HCT116 (cell line): ENCODE data around the gene CHFR. TPM values are rescaled to one million over a fixed set of nuclear protein-coding genes. Genes with fewer than 3 reads are reported as not detected.

Source experiments
- ATAC-seq: fragments of 200-7000 bp; cut with Tn5 transposase; 2 replicates; pipeline ENCODE4 v1.9.1; 2020; ENCODE audit warnings: mild to moderate bottlenecking, moderate library complexity
- BruUV-seq: library from RNA; stranded (reverse); fragments of 400-500 nt; replicated peaks from 2 replicates; lab custom pipeline; 2021; lab: Mats Ljungman, UMichigan
- CTCF ChIA-PET: fragments of 300-600 bp; sonication (Branson Sonifier 250); formaldehyde crosslinking; loops from one replicate; lab custom pipeline; 2021; ENCODE audit warnings: antibody characterized with exemption; lab: Charles Lee
- POLR2A ChIA-PET: fragments of 300-600, 350-600 bp; sonication (Branson Sonifier 250); formaldehyde crosslinking; loops from one replicate; lab custom pipeline; 2021; ENCODE audit warnings: antibody characterized with exemption; lab: Charles Lee
- RAD21 ChIA-PET, 2 experiments: fragments of 300-600 bp; sonication (Branson Sonifier 250); formaldehyde crosslinking; loops; one replicate each; lab custom pipeline; 2023; ENCODE audit warnings: low total read pairs in 2 of 2; ENCODE audit not compliant: uncharacterized antibody in 2 of 2, unreplicated experiment in 2 of 2, low non-redundant PET in 1 of 2; lab: Charles Lee
- DNase-seq: peaks from one replicate; pipeline ENCODE4 v3.0.0-alpha.2; 2010; ENCODE audit warnings: low read depth, low spot score
- H2AFZ ChIP-seq: fragments of 200-600 bp; shearing (Covaris generic), sonication (generic); 2 replicates; pipeline ENCODE4 v1.6.1; 2017; ENCODE audit warnings: low read depth, mixed run types, mixed read lengths, antibody characterized with exemption, low read length; ENCODE audit not compliant: poor library complexity, severe bottlenecking
- H3K27ac ChIP-seq: 2 replicates; pipeline ENCODE4 v1.5.1; 2012; ENCODE audit warnings: low read depth, low read length
- H3K27me3 ChIP-seq: fragments of 200-600 bp; sonication (generic); 2 replicates; pipeline ENCODE4 v1.6.1; 2016; ENCODE audit warnings: mixed run types, low read length, mixed read lengths; ENCODE audit not compliant: insufficient read depth
- H3K36me3 ChIP-seq, 2 experiments: fragments of 200-500 bp in 1 of 2; fragments of 200-600 bp in 1 of 2; sonication (Bioruptor generic) in 1 of 2; sonication (generic) in 1 of 2; 2 replicates each; pipeline versions ENCODE4 v1.5.1 to v1.6.1; 2014 to 2016; ENCODE audit warnings: low read length in 2 of 2, inconsistent platforms in 1 of 2, mixed read lengths in 1 of 2, mixed run types in 1 of 2; ENCODE audit not compliant: insufficient read depth in 2 of 2, control insufficient read depth in 1 of 2
- H3K4me1 ChIP-seq, 2 experiments: fragments of 200-600 bp in 1 of 2; sonication (generic) in 1 of 2; 2 replicates each; pipeline versions ENCODE4 v1.5.1 to v1.6.1; 2012 to 2017; ENCODE audit warnings: low read length in 2 of 2, inconsistent platforms in 1 of 2, mild to moderate bottlenecking in 1 of 2, mixed read lengths in 1 of 2, mixed run types in 1 of 2, moderate library complexity in 1 of 2; ENCODE audit not compliant: insufficient read depth in 2 of 2, control insufficient read depth in 1 of 2
- H3K4me2 ChIP-seq: fragments of 200-600 bp; sonication (generic); 2 replicates; pipeline ENCODE4 v1.6.1; 2017; ENCODE audit warnings: mixed run types, low read length, mixed read lengths
- H3K4me3 ChIP-seq, 2 experiments: fragments of 200-600 bp in 1 of 2; sonication (generic) in 1 of 2; replicated peaks in 1 of 2; 2 replicates each; pipeline ENCODE4 v1.5.1; 2011 to 2016; ENCODE audit warnings: low read length in 2 of 2, control low read depth in 1 of 2, low read depth in 1 of 2, mild to moderate bottlenecking in 1 of 2, mixed read lengths in 1 of 2, mixed run types in 1 of 2
- H3K79me2 ChIP-seq: fragments of 200-600 bp; sonication (generic); 2 replicates; pipeline ENCODE4 v1.6.1; 2017; ENCODE audit warnings: mild to moderate bottlenecking, mixed run types, low read length, moderate library complexity, mixed read lengths; ENCODE audit not compliant: insufficient read depth
- H3K9ac ChIP-seq: fragments of 200-600 bp; sonication (generic); 2 replicates; pipeline ENCODE4 v1.6.1; 2016; ENCODE audit warnings: low read length, mixed read lengths
- H3K9me2 ChIP-seq: fragments of 200-600 bp; sonication (generic), shearing (Covaris generic); 2 replicates; pipeline ENCODE4 v1.6.1; 2017; ENCODE audit warnings: mixed run types, mild to moderate bottlenecking, moderate library complexity; ENCODE audit not compliant: insufficient read depth
- H3K9me3 ChIP-seq, 2 experiments: fragments of 200-500 bp in 1 of 2; fragments of 200-600 bp in 1 of 2; sonication (Bioruptor generic) in 1 of 2; sonication (generic) in 1 of 2; 2 replicates each; pipeline ENCODE4 v1.6.1; 2014 to 2017; ENCODE audit warnings: low read length in 2 of 2, mixed read lengths in 2 of 2, inconsistent platforms in 1 of 2, low read depth in 1 of 2, mild to moderate bottlenecking in 1 of 2, mixed run types in 1 of 2, moderate library complexity in 1 of 2; ENCODE audit not compliant: control insufficient read depth in 1 of 2, insufficient read depth in 1 of 2
- H4K20me1 ChIP-seq: fragments of 200-600 bp; sonication (generic), shearing (Covaris generic); 2 replicates; pipeline ENCODE4 v1.6.1; 2017; ENCODE audit warnings: mixed run types, mild to moderate bottlenecking, moderate library complexity; ENCODE audit not compliant: insufficient read depth
- ATF3 ChIP-seq: IDR thresholded peaks from 2 replicates; pipeline ENCODE4 v1.6.1; 2012
- CBX3 ChIP-seq: IDR thresholded peaks from 2 replicates; pipeline ENCODE4 v1.6.1; 2012; ENCODE audit warnings: low read depth
- CEBPB ChIP-seq: IDR thresholded peaks from 2 replicates; pipeline ENCODE4 v1.6.1; 2012; ENCODE audit warnings: low read depth
- EZH2phosphoT487 ChIP-seq: fragments of 200-600 bp; IDR thresholded peaks from 2 replicates; pipeline ENCODE4 v1.6.1; 2018; ENCODE audit warnings: antibody characterized with exemption, borderline replicate concordance
- JUND ChIP-seq: IDR thresholded peaks from 2 replicates; pipeline ENCODE4 v1.6.1; 2012
- POLR2AphosphoS5 ChIP-seq: IDR thresholded peaks from 2 replicates; pipeline ENCODE4 v1.6.1; 2011; ENCODE audit warnings: mild to moderate bottlenecking, low read depth, low read length, moderate library complexity
- RAD21 ChIP-seq: IDR thresholded peaks from 2 replicates; pipeline ENCODE4 v1.6.1; 2012; ENCODE audit warnings: low read depth, mild to moderate bottlenecking
- REST ChIP-seq: IDR thresholded peaks from 2 replicates; pipeline ENCODE4 v1.6.1; 2012; ENCODE audit warnings: low read depth
- TCF7L2 ChIP-seq: IDR thresholded peaks from 2 replicates; pipeline ENCODE4 v1.7.0; 2011; ENCODE audit warnings: borderline replicate concordance, inconsistent platforms; ENCODE audit not compliant: insufficient read depth, insufficient read length; ENCODE audit errors: extremely low read depth
- YY1 ChIP-seq: IDR thresholded peaks from 2 replicates; pipeline ENCODE4 v1.6.1; 2011; ENCODE audit warnings: low read length, low read depth, moderate library complexity, mild to moderate bottlenecking; ENCODE audit not compliant: insufficient replicate concordance; ENCODE audit errors: extremely low read depth
- ZBTB33 ChIP-seq: IDR thresholded peaks from 2 replicates; pipeline ENCODE4 v1.6.1; 2011; ENCODE audit warnings: mild to moderate bottlenecking, low read length, moderate library complexity; ENCODE audit not compliant: insufficient replicate concordance; ENCODE audit errors: extremely low read depth
- intact Hi-C: fragments of 100-400 bp; cut with micrococcal nuclease; formaldehyde crosslinking; loops from 2 replicates; pipeline ENCODE4 v1.10.0; 2022
- total RNA-seq: library from RNA; stranded (reverse); gene quantifications from one replicate; pipeline ENCODE4 v1.2.1, GENCODE V29; 2021; ENCODE audit not compliant: unreplicated experiment
- TF ChIP-seq, protein P1 (sequence below), 3 experiments: fragments of 200-600 bp in 1 of 3; sonication (generic) in 1 of 3; IDR thresholded peaks in 2 of 3; conservative IDR thresholded peaks in 1 of 3; 2 replicates each; pipeline ENCODE4 v1.5.1; 2012 to 2017; ENCODE audit warnings: low read depth in 2 of 3, low read length in 2 of 3, antibody characterized with exemption in 1 of 3, borderline replicate concordance in 1 of 3, control low read depth in 1 of 3, mild to moderate bottlenecking in 1 of 3, mixed read lengths in 1 of 3, mixed run types in 1 of 3, moderate library complexity in 1 of 3; ENCODE audit not compliant: insufficient read depth in 1 of 3

CHFR gene
- total RNA-seq, 1 experiment from 2014 or later = 0.39 TPM

DNA sequence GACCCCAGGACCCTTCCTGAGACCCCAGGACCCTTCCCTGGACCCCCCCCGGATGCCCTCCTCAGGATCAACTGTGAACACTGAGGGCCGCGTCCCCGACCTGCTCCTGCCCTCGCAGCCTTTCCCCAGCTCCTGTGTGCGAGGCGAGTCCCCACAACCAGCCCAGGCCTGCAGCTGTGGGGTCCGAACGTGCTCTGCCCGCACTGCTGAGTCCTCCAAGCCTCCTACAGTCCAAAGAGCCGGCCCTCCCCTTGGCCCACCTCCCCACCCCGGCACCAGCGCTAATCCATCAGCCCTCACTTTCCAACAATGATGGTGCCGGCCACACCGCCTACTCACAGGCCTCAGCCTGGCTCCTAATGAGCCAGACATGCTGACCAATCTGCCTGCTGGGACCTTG, 99.5 kb downstream of the CHFR start:
- TF ChIP-seq CBX3 (no peak), YY1 (no peak)
- RAD21 ChIA-PET = no interaction called here
- H3K27me3 ChIP-seq = no peaks in the 10 kb centered on the region
- H3K9me2 ChIP-seq = no peaks in the 10 kb centered on the region
- H3K4me2 ChIP-seq = no peak overlapping the region
- no peak overlapping the region for H3K27ac ChIP-seq
- ATAC-seq (peak; percentile 26; the same call in 1 of the 2 replicates), DNase-seq (no peak)
- H2AFZ ChIP-seq = no peak overlapping the region
- no peak overlapping the region for H3K9ac ChIP-seq
- H3K4me1 ChIP-seq = no peaks in the 10 kb centered on the region
- no TSS peak for BruUV-seq
- H3K36me3 ChIP-seq = peaks cover 7 to 8% of the 10 kb centered on the region in 2 experiments; a peak in 3 of 4 replicates
- no peaks in the 10 kb centered on the region for H3K9me3 ChIP-seq
- POLR2A ChIA-PET = no interaction called here
- no peaks in the 10 kb centered on the region for H4K20me1 ChIP-seq
- no peak overlapping the region for H3K4me3 ChIP-seq
- no peaks in the 10 kb centered on the region for H3K79me2 ChIP-seq
- CTCF ChIA-PET = no interaction called here
- intact Hi-C loops = no loop called here

DNA sequence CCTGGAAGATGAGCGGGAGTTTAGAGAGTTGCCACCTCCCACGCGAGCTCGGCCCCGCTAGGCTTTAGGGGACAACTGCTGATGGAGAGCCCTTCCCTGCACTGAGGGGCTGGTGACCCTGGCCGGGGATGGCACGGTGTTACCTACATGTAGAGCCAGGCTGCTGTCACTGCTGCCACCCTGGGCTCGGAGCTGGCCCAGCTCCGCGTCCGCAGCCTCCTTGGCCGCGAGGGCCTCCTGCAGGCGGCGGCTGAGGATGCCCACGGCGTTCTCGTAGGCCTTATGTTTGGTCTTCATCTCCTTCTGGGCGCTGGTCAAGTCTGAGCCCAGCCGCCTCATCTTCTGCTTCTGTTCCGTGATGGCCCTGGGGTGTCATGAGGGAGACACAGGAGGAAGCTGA, 101.2 kb downstream of the CHFR start:
- RAD21 ChIA-PET = no interaction called here
- H3K4me2 ChIP-seq = no peak overlapping the region
- H3K9me3 ChIP-seq = no peaks in the 10 kb centered on the region
- H3K79me2 ChIP-seq = no peaks in the 10 kb centered on the region
- H3K27ac ChIP-seq = no peak overlapping the region
- no peaks in the 10 kb centered on the region for H3K9me2 ChIP-seq
- no peak for ATAC-seq
- no peak overlapping the region for H3K9ac ChIP-seq
- H3K36me3 ChIP-seq = peaks cover 7 to 8% of the 10 kb centered on the region in 2 experiments; a peak in 3 of 4 replicates
- no peak overlapping the region for H2AFZ ChIP-seq
- no peak for DNase-seq
- H3K4me1 ChIP-seq = no peaks in the 10 kb centered on the region
- no peaks in the 10 kb centered on the region for H3K27me3 ChIP-seq
- H3K4me3 ChIP-seq = no peak overlapping the region
- intact Hi-C loops = no loop called here
- CTCF ChIA-PET = no interaction called here
- POLR2A ChIA-PET = no interaction called here
- BruUV-seq = no TSS peak
- no peaks in the 10 kb centered on the region for H4K20me1 ChIP-seq
- TF ChIP-seq ATF3 = no peak
- TF ChIP-seq, protein P1, sequence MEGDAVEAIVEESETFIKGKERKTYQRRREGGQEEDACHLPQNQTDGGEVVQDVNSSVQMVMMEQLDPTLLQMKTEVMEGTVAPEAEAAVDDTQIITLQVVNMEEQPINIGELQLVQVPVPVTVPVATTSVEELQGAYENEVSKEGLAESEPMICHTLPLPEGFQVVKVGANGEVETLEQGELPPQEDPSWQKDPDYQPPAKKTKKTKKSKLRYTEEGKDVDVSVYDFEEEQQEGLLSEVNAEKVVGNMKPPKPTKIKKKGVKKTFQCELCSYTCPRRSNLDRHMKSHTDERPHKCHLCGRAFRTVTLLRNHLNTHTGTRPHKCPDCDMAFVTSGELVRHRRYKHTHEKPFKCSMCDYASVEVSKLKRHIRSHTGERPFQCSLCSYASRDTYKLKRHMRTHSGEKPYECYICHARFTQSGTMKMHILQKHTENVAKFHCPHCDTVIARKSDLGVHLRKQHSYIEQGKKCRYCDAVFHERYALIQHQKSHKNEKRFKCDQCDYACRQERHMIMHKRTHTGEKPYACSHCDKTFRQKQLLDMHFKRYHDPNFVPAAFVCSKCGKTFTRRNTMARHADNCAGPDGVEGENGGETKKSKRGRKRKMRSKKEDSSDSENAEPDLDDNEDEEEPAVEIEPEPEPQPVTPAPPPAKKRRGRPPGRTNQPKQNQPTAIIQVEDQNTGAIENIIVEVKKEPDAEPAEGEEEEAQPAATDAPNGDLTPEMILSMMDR (IDR thresholded peaks at IDR 0.05 in 2 of 3, conservative IDR thresholded peaks at IDR 0.05 in 1 of 3; ENCODE audit: borderline replicate concordance in 1 of 3, insufficient read depth in 1 of 3, low read depth in 2 of 3, low read length in 2 of 3) = no peak
- no peak for TF ChIP-seq JUND
- TF ChIP-seq POLR2AphosphoS5 = no peak
- TF ChIP-seq YY1 = no peak
- TF ChIP-seq RAD21 = no peak
- no peak for TF ChIP-seq CEBPB
- no peak for TF ChIP-seq EZH2phosphoT487
- TF ChIP-seq TCF7L2 = no peak
- no peak for TF ChIP-seq ZBTB33
- no peak for TF ChIP-seq REST
